Endodermal cell (in vitro differentiated cells): ENCODE measurements around the gene C13orf46. TPM values are rescaled to one million over a fixed set of nuclear protein-coding genes. Genes with fewer than 3 reads are reported as not detected.

Experiments used
- DNase-seq: peaks from one replicate; pipeline ENCODE4 v3.0.0-alpha.2; 2017
- H3K27ac ChIP-seq: 2 replicates; pipeline ENCODE4 v1.5.1; 2013; ENCODE audit warnings: mild to moderate bottlenecking, low read depth, low read length, moderate library complexity
- H3K27me3 ChIP-seq: 2 replicates; pipeline ENCODE4 v1.6.1; 2013; ENCODE audit warnings: mild to moderate bottlenecking, low read length, moderate library complexity; ENCODE audit not compliant: insufficient read depth, control insufficient read depth, poor library complexity, severe bottlenecking
- H3K36me3 ChIP-seq: 2 replicates; pipeline ENCODE4 v1.7.0; 2013; ENCODE audit warnings: mild to moderate bottlenecking, low read length, moderate library complexity; ENCODE audit not compliant: control insufficient read depth, insufficient read depth
- H3K4me1 ChIP-seq: one replicate; pipeline ENCODE4 v1.7.0; 2013; ENCODE audit warnings: low read length; ENCODE audit not compliant: control insufficient read depth, insufficient read depth
- H3K4me3 ChIP-seq: 2 replicates; pipeline ENCODE4 v1.5.1; 2013; ENCODE audit warnings: mild to moderate bottlenecking, low read length, moderate library complexity
- H3K9ac ChIP-seq: 2 replicates; pipeline ENCODE4 v1.6.1; 2013; ENCODE audit warnings: mild to moderate bottlenecking, low read length, moderate library complexity; ENCODE audit not compliant: poor library complexity, severe bottlenecking; ENCODE audit errors: extremely low read depth
- H3K9me3 ChIP-seq: 2 replicates; pipeline ENCODE4 v1.6.1; 2013; ENCODE audit warnings: mild to moderate bottlenecking, low read length, moderate library complexity; ENCODE audit not compliant: control insufficient read depth
- H3K27ac Mint-ChIP-seq: 2 replicates; pipeline ENCODE4 v1.8.0; 2020; ENCODE audit warnings: mixed read lengths
- H3K27me3 Mint-ChIP-seq: 2 replicates; pipeline ENCODE4 v1.8.0; 2021; ENCODE audit warnings: mild to moderate bottlenecking, mixed read lengths; ENCODE audit not compliant: insufficient read depth
- H3K36me3 Mint-ChIP-seq: 2 replicates; pipeline ENCODE4 v1.8.0; 2020; ENCODE audit warnings: low read depth, mixed read lengths
- H3K4me1 Mint-ChIP-seq: 2 replicates; pipeline ENCODE4 v1.8.0; 2020; ENCODE audit warnings: mixed read lengths
- H3K4me3 Mint-ChIP-seq: 2 replicates; pipeline ENCODE4 v1.8.0; 2020; ENCODE audit warnings: mild to moderate bottlenecking, moderate library complexity, mixed read lengths
- H3K9me3 Mint-ChIP-seq: 2 replicates; pipeline ENCODE4 v1.8.0; 2020; ENCODE audit warnings: mild to moderate bottlenecking, mixed read lengths
- WGBS, 2 experiments: methylation state at CpG; one replicate each; pipeline versions ENCODE4 v1.1.5 to v1.1.7; 2013; ENCODE audit warnings: missing lambda C conversion rate in 2 of 2, mixed read lengths in 1 of 2; ENCODE audit not compliant: insufficient coverage in 1 of 2, insufficient read length in 1 of 2; 5-methylcytosine and 5-hydroxymethylcytosine counted together
- total RNA-seq, 2 donors: library from RNA; stranded (reverse); fragmentation: NEBNext Ultra II Directional in 1 of 2; extraction: Animal tissue kit (Norgen Biotek cat#: 25700) in 1 of 2; gene quantifications; 2 replicates in 1 of 2; 3 replicates in 1 of 2; pipeline ENCODE4 v1.2.1, GENCODE V29; 2021
- TF ChIP-seq, protein P1 (sequence below): fragments of 200-600 bp; sonication (generic); conservative IDR thresholded peaks from 2 replicates; pipeline ENCODE4 v1.5.0; 2021; ENCODE audit warnings: antibody characterized with exemption, mild to moderate bottlenecking

Gene C13orf46
- total RNA-seq, 2 donors from 2014 or later = 0.20 to 0.27 TPM

DNA sequence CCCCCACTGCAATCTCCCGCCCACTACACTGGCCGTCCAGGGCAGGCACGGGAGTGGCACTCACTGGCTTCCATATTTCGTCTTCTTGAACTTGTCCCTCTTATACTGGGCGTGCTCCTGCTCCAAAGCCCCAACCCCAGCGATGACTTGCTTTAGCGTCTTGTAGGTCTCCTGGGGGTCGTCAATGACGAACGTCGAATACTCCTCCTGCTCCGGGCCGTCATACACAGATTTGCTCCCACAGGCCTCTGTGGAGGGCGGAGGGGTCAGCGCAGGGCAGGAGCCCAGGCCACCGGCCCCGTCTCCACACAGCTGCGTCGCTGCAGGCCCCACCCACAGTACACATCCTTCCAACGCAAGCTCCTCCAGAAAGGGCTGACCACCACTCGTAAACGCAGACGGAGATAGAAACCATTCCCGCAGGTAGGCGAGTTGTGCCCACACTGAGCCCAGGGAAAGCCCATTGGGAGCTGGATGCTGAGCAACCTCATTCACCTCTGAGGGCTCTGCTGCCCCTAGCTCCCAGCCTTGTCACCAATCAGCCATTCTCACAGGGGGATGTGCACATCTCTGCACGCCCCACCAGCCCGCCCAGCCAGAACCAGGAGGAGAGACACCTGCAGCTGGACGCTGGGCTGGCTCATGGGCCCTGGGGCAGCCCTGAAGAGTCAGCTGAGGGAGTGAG, 7.9 kb upstream of the C13orf46 start:
- Histone ChIP-seq H3K4me1 (no peaks in the 10 kb centered on the region), H3K36me3 (no peaks in the 10 kb centered on the region), H3K27ac (no peak overlapping the region), H3K9ac (no peak overlapping the region), H3K9me3 (no peaks in the 10 kb centered on the region), H3K27me3 (no peaks in the 10 kb centered on the region), H3K4me3 (no peak overlapping the region)
- Mint-ChIP-seq H3K4me3 (no peak overlapping the region), H3K9me3 (no peaks in the 10 kb centered on the region), H3K4me1 (no peaks in the 10 kb centered on the region), H3K27ac (no peak overlapping the region), H3K27me3 (no peaks in the 10 kb centered on the region), H3K36me3 (peaks cover 16% of the 10 kb centered on the region)
- TF ChIP-seq, protein P1, sequence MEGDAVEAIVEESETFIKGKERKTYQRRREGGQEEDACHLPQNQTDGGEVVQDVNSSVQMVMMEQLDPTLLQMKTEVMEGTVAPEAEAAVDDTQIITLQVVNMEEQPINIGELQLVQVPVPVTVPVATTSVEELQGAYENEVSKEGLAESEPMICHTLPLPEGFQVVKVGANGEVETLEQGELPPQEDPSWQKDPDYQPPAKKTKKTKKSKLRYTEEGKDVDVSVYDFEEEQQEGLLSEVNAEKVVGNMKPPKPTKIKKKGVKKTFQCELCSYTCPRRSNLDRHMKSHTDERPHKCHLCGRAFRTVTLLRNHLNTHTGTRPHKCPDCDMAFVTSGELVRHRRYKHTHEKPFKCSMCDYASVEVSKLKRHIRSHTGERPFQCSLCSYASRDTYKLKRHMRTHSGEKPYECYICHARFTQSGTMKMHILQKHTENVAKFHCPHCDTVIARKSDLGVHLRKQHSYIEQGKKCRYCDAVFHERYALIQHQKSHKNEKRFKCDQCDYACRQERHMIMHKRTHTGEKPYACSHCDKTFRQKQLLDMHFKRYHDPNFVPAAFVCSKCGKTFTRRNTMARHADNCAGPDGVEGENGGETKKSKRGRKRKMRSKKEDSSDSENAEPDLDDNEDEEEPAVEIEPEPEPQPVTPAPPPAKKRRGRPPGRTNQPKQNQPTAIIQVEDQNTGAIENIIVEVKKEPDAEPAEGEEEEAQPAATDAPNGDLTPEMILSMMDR = no peak
- no peak for DNase-seq
- WGBS, 2 experiments = 91 to 93% methylated on average over 22 to 28 of the region's 28 CpGs

DNA sequence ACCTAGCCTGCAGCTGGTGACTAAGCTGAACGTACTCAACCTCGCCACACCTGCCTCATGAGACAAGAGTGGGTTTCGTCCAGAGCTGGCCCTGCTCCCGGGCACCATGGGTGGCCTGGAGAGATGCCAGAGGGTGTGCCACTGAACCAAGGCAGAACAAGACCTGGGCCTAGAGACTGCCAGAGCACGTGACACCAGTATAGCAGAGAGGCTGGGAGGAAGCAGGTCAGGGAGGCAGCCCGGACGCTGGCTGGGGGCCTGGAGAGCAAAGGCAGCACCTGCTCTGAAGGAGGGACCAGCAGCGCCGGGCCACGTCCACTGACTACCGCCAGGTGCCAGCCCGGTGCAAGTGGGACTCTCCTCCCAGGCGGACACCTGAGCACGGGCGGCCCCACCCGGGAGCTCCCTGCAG, 7.3 kb upstream of the C13orf46 start:
- no peak overlapping the region for H3K4me3 Mint-ChIP-seq
- peaks cover 16% of the 10 kb centered on the region for H3K36me3 Mint-ChIP-seq
- H3K9ac ChIP-seq = no peak overlapping the region
- H3K27ac ChIP-seq = no peak overlapping the region
- H3K9me3 ChIP-seq = no peaks in the 10 kb centered on the region
- no peak overlapping the region for H3K4me3 ChIP-seq
- 90 to 98% methylated on average over 12 to 16 of the region's 16 CpGs for WGBS, 2 experiments
- TF ChIP-seq, protein P1 = no peak
- H3K27me3 ChIP-seq = no peaks in the 10 kb centered on the region
- H3K27me3 Mint-ChIP-seq = no peaks in the 10 kb centered on the region
- DNase-seq = no peak
- no peaks in the 10 kb centered on the region for H3K4me1 Mint-ChIP-seq
- no peaks in the 10 kb centered on the region for H3K9me3 Mint-ChIP-seq
- H3K36me3 ChIP-seq = no peaks in the 10 kb centered on the region
- no peak overlapping the region for H3K27ac Mint-ChIP-seq
- H3K4me1 ChIP-seq = no peaks in the 10 kb centered on the region

DNA sequence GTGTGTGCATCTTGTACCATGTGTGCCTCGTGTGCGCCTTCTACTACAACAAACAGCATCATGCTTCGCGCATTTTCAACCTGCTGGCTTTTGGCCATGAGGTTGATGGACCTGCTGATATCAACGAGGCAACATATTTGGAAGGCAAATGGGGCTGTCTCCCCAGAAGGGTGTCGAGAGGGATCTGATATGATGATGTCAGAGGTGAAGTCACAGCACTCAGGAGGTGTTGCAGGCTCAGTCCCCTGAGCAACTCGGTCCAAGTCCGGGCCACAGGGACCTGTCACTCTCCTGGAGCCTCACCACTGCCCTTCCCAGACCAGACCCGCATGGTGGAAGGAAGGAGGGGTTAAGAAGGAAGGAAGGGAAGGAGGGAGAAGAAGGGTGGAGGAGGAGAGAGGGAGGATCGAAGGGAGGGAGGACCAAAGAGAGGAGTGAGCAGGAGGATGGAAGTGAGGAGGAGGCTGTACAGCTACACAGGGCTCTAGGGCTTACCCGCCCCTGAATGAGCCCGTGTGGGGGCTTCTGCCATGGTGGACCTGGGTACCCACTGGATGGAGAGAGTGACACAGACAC, 6.7 kb upstream of the C13orf46 start:
- Mint-ChIP-seq H3K27me3 (no peaks in the 10 kb centered on the region), H3K4me3 (no peak overlapping the region), H3K9me3 (no peaks in the 10 kb centered on the region), H3K27ac (no peak overlapping the region), H3K36me3 (peaks cover 19% of the 10 kb centered on the region), H3K4me1 (no peaks in the 10 kb centered on the region)
- H3K27me3 ChIP-seq = no peaks in the 10 kb centered on the region
- 93 to 95% methylated on average over 12 of the region's 12 CpGs for WGBS, 2 experiments
- TF ChIP-seq, protein P1 = no peak
- H3K4me3 ChIP-seq = no peak overlapping the region
- no peak overlapping the region for H3K27ac ChIP-seq
- no peaks in the 10 kb centered on the region for H3K9me3 ChIP-seq
- H3K36me3 ChIP-seq = no peaks in the 10 kb centered on the region
- DNase-seq = no peak
- no peak overlapping the region for H3K9ac ChIP-seq
- H3K4me1 ChIP-seq = no peaks in the 10 kb centered on the region
